Kidney epithelial cell (primary cell): ENCODE data around the gene SHISA9. TPM values are rescaled to one million over a fixed set of nuclear protein-coding genes. Genes with fewer than 3 reads are reported as not detected.

Experiments used
- DNase-seq: peaks from one replicate; pipeline ENCODE4 v3.0.0-alpha.2; 2010; ENCODE audit warnings: low read depth
- H3K27me3 ChIP-seq: 2 replicates; pipeline ENCODE4 v1.6.0; 2011; ENCODE audit warnings: low read length; ENCODE audit not compliant: control insufficient read depth, insufficient read depth
- H3K36me3 ChIP-seq: 2 replicates; pipeline ENCODE4 v1.5.1; 2011; ENCODE audit warnings: low read length; ENCODE audit not compliant: control insufficient read depth, insufficient read depth
- H3K4me3 ChIP-seq: 2 replicates; pipeline ENCODE4 v1.5.1; 2011; ENCODE audit warnings: low read depth, mild to moderate bottlenecking, control low read depth, low read length
- CTCF ChIP-seq: IDR thresholded peaks from 2 replicates; pipeline ENCODE4 v1.5.1; 2011; ENCODE audit warnings: mild to moderate bottlenecking, moderate library complexity, low read length, control low read depth, inconsistent platforms; ENCODE audit not compliant: insufficient read depth, poor library complexity, severe bottlenecking
- total RNA-seq: library from RNA; depleted of rRNA; stranded (reverse); fragments of >200 nt; gene quantifications from 2 replicates; pipeline ENCODE4 v1.2.3, GENCODE V29; 2015

Gene SHISA9
- total RNA-seq, 1 donor from 2014 or later = 32.8 TPM

- DNase-seq = no peak
- Histone ChIP-seq H3K4me3 (no peak overlapping the region), H3K36me3 (no peaks in the 10 kb centered on the region), H3K27me3 (no peaks in the 10 kb centered on the region)
- no peak for TF ChIP-seq CTCF
Measured at GRCh38 chr16:13264749-13265552, 363.6 kb downstream of the SHISA9 start.

- no peaks in the 10 kb centered on the region for H3K27me3 ChIP-seq
- no peak for DNase-seq
- TF ChIP-seq CTCF = no peak
- H3K4me3 ChIP-seq = no peak overlapping the region
- H3K36me3 ChIP-seq = no peaks in the 10 kb centered on the region
Measured at GRCh38 chr16:13269359-13269758, 368.0 kb downstream of the SHISA9 start.

GRCh38 chr16:13269905-13270528 is 368.6 kb downstream of the SHISA9 start:
- H3K4me3 ChIP-seq = no peak overlapping the region
- H3K27me3 ChIP-seq = no peaks in the 10 kb centered on the region
- no peak for DNase-seq
- H3K36me3 ChIP-seq = no peaks in the 10 kb centered on the region
- no peak for TF ChIP-seq CTCF

GRCh38 chr16:13270602-13271001 is 369.2 kb downstream of the SHISA9 start:
- no peak for TF ChIP-seq CTCF
- H3K36me3 ChIP-seq = no peaks in the 10 kb centered on the region
- no peak for DNase-seq
- H3K4me3 ChIP-seq = no peak overlapping the region
- no peaks in the 10 kb centered on the region for H3K27me3 ChIP-seq

GRCh38 chr16:13289515-13289914 is 388.1 kb downstream of the SHISA9 start:
- no peaks in the 10 kb centered on the region for H3K27me3 ChIP-seq
- no peak for TF ChIP-seq CTCF
- no peak for DNase-seq
- no peak overlapping the region for H3K4me3 ChIP-seq
- H3K36me3 ChIP-seq = no peaks in the 10 kb centered on the region

Other genes with a start within 250 kb of the SHISA9 start
- gene CPPED1, start 97.7 kb upstream of the SHISA9 start, total RNA-seq = 25.3 and 31.8 TPM in 2 replicates